Inflammatory macrophage treated with lipopolysaccharide for 1 hour (primary cell): ENCODE results near the gene CCZ1.
"Not testable (repeated sequence)": the region's sequence is repeated elsewhere in the genome, so short reads cannot be mapped to it uniquely, and the experiment has no call there.

Experiments used
- DNase-seq, 2 donors: peaks; one replicate each; pipeline ENCODE4 v3.0.0-alpha.2; 2020 to 2022

CCZ1 gene

GRCh38 chr7:5916529-5916928 is 18.0 kb downstream of the CCZ1 start:
- DNase-seq: not testable (repeated sequence)

- DNase-seq: not testable (repeated sequence)
Measured at GRCh38 chr7:5924180-5924579, 25.6 kb downstream of the CCZ1 start.

- DNase-seq: not testable (repeated sequence)
Measured at GRCh38 chr7:5924630-5925029, 26.1 kb downstream of the CCZ1 start.

GRCh38 chr7:5926263-5926870 is 27.8 kb downstream of the CCZ1 start:
- not testable (repeated sequence) for DNase-seq

- not testable (repeated sequence) for DNase-seq
Measured at GRCh38 chr7:5930290-5930689, 31.8 kb downstream of the CCZ1 start.

- not testable (repeated sequence) for DNase-seq
Measured at GRCh38 chr7:5931250-5931649, 32.7 kb downstream of the CCZ1 start.

GRCh38 chr7:5931905-5932644 is 33.5 kb downstream of the CCZ1 start:
- peak in 1 of 2 donors; percentile 15 for DNase-seq

- DNase-seq: not testable (repeated sequence)
Measured at GRCh38 chr7:5934945-5935450, 36.5 kb downstream of the CCZ1 start.

- not testable (repeated sequence) for DNase-seq
Measured at GRCh38 chr7:5963205-5963604, 64.7 kb downstream of the CCZ1 start.

- not testable (repeated sequence) for DNase-seq
Measured at GRCh38 chr7:5963810-5964209, 65.3 kb downstream of the CCZ1 start.

- not testable (repeated sequence) for DNase-seq
Measured at GRCh38 chr7:5970347-5970911, 71.9 kb downstream of the CCZ1 start, which contains the start of gene RSPH10B. Gene RSPH10B, minus strand, starts transcription at chr7:5970689. Its CDS starts 3,573 bp downstream, at chr7:5967116.

- not testable (repeated sequence) for DNase-seq
Measured at GRCh38 chr7:5973580-5973979, 75.0 kb downstream of the CCZ1 start.
